ENCODE data around the gene CPE.

DNA sequence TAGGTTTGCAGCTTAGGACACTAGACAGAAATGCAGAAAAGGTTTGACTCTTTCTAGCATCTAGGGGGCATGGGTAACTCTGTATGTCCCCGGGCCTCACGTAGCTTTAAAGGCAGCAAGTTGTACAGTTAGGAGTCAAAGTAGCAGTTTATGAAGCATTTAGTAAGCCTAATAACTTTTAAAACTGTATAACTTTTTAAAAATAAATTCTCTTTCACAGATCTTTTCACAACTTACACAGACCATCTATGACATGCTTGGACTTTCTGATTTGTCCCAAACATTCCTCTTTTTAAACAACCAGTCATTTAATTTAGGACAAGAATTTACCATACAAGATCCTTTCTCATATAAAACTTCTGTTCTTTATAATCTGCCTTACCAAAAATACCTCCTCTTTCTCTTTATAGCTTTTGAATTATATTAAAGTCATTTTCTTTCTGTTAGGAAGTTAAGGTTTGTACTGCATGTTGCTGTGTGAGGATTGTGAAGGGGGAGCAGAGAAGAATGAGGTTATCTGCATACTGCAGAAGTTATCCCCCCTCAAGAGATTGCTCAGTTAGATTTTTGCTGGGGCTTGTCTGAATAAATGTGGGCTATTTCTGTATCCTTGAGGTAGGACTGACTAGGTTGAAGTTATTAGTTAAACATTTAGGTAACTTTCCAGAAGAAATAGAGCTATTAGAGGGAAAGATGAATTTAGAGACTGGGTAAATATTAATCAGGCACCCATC, 94.3 kb downstream of the CPE start:
- TF ChIP-seq, protein P1, sequence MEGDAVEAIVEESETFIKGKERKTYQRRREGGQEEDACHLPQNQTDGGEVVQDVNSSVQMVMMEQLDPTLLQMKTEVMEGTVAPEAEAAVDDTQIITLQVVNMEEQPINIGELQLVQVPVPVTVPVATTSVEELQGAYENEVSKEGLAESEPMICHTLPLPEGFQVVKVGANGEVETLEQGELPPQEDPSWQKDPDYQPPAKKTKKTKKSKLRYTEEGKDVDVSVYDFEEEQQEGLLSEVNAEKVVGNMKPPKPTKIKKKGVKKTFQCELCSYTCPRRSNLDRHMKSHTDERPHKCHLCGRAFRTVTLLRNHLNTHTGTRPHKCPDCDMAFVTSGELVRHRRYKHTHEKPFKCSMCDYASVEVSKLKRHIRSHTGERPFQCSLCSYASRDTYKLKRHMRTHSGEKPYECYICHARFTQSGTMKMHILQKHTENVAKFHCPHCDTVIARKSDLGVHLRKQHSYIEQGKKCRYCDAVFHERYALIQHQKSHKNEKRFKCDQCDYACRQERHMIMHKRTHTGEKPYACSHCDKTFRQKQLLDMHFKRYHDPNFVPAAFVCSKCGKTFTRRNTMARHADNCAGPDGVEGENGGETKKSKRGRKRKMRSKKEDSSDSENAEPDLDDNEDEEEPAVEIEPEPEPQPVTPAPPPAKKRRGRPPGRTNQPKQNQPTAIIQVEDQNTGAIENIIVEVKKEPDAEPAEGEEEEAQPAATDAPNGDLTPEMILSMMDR (IDR thresholded peaks at IDR 0.05 in 2 of 3, conservative IDR thresholded peaks at IDR 0.05 in 1 of 3; ENCODE audit: borderline replicate concordance in 1 of 3, insufficient read depth in 1 of 3, low read depth in 2 of 3, low read length in 2 of 3), result no peak
- TF ChIP-seq POLR2A (IDR thresholded peaks at IDR 0.05; ENCODE audit: borderline replicate concordance, extremely low read depth, insufficient read depth, insufficient read length) (no peak), EZH2 (IDR thresholded peaks at IDR 0.05) (no peak), TCF7L2 (IDR thresholded peaks at IDR 0.05; ENCODE audit: borderline replicate concordance, extremely low read depth, insufficient read depth, insufficient read length) (no peak), JUND (IDR thresholded peaks at IDR 0.05) (no peak)
- TF ChIP-seq, protein P2, sequence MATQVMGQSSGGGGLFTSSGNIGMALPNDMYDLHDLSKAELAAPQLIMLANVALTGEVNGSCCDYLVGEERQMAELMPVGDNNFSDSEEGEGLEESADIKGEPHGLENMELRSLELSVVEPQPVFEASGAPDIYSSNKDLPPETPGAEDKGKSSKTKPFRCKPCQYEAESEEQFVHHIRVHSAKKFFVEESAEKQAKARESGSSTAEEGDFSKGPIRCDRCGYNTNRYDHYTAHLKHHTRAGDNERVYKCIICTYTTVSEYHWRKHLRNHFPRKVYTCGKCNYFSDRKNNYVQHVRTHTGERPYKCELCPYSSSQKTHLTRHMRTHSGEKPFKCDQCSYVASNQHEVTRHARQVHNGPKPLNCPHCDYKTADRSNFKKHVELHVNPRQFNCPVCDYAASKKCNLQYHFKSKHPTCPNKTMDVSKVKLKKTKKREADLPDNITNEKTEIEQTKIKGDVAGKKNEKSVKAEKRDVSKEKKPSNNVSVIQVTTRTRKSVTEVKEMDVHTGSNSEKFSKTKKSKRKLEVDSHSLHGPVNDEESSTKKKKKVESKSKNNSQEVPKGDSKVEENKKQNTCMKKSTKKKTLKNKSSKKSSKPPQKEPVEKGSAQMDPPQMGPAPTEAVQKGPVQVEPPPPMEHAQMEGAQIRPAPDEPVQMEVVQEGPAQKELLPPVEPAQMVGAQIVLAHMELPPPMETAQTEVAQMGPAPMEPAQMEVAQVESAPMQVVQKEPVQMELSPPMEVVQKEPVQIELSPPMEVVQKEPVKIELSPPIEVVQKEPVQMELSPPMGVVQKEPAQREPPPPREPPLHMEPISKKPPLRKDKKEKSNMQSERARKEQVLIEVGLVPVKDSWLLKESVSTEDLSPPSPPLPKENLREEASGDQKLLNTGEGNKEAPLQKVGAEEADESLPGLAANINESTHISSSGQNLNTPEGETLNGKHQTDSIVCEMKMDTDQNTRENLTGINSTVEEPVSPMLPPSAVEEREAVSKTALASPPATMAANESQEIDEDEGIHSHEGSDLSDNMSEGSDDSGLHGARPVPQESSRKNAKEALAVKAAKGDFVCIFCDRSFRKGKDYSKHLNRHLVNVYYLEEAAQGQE (IDR thresholded peaks at IDR 0.05; ENCODE audit: low read depth), result no peak

All from HCT116 (cell line).